Adipocyte (in vitro differentiated cells): ENCODE results near the gene TAF10.

Experiments
- DNase-seq: peaks from one replicate; pipeline ENCODE4 v3.0.0-alpha.2; 2015; ENCODE audit warnings: low read depth
- H3K27me3 ChIP-seq: replicated peaks from 2 replicates; pipeline ENCODE4 v1.7.0; 2013; ENCODE audit warnings: mild to moderate bottlenecking, low read length, moderate library complexity; ENCODE audit not compliant: control insufficient read depth, insufficient read depth
- H3K36me3 ChIP-seq: 2 replicates; pipeline ENCODE4 v1.7.0; 2013; ENCODE audit warnings: low read length, mild to moderate bottlenecking, moderate library complexity; ENCODE audit not compliant: control insufficient read depth, insufficient read depth, severe bottlenecking
- H3K4me1 ChIP-seq: 2 replicates; pipeline ENCODE4 v1.7.0; 2013; ENCODE audit warnings: mild to moderate bottlenecking, low read length, moderate library complexity; ENCODE audit not compliant: control insufficient read depth, insufficient read depth
- H3K4me3 ChIP-seq: 2 replicates; pipeline ENCODE4 v1.7.0; 2013; ENCODE audit warnings: mild to moderate bottlenecking, low read length, moderate library complexity
- H3K9ac ChIP-seq: 2 replicates; pipeline ENCODE4 v1.7.0; 2013; ENCODE audit warnings: mild to moderate bottlenecking, low read length, moderate library complexity
- H3K9me3 ChIP-seq: 2 replicates; pipeline ENCODE4 v1.7.0; 2013; ENCODE audit warnings: mild to moderate bottlenecking, low read length, moderate library complexity; ENCODE audit not compliant: control insufficient read depth

The TAF10 gene

DNA sequence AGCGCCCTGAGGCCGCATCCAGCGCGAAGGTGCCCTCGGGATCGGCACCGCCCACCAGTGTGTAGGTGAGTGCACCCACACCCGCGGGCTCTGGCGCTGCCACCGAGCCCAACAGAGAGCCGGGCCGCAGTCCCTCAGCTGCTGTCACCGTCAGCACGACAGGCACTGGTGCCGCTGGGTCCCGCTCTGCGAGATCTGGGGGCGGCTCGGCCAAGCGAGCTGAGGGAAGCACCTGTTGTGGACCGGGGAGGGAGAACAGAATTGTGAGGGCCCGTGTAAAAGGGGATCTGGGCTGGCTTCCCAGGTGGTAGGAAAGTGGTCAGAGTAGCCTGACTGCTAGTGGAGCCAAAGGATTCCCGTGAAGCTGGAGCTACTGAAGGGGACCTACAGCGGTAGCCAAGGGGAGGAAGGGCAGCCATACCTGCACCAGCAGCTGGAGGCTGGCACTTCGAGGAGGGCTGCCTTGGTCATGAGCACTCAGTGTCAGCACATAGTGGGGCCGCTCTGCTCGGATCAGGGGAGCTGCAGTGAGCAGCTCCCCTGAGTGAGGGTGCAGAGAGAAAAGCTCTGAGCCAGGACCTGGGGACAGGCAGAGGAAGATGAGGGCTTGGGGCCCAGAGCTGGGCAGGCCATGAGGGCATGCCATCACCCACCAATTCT is 18.7 kb upstream of the TAF10 start:
- DNase-seq: no peak
- no peaks in the 10 kb centered on the region for H3K36me3 ChIP-seq

DNA sequence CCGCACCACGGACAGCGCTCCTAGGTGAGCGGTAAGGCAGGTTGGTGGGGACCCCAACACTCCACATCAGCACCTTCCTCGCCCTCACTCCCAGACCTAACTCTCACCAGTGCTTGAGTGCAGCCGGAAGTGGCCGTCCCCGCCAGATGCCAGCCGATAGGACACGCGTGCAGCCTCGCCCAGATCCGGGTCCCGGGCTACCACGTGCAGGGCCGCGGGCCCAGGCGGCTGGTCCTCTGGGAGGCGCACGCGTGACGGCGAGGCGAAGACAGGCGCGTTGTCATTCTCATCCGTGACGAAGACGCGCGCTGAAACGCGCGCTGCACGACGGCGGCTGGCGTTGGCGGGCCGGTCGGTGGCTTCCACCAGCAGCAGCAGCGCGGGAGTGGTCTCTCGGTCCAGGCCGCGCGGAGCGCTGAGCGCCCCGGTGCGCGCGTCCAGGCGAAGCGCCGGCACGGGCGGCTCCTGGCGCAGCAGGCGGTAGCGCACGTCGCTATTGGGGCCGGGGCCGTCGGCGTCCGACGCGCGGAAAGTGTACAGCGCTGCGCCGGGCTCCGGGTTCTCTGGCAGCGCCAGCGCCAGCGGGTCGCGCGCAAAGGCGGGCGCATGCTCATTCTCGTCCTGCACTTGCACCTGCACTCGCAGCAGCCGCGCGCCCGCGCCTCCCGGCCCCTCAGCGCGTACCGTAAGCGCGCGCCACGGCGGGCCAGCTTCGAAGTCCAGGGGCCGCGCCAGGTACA is 18.0 kb upstream of the TAF10 start:
- no peak for DNase-seq
- peaks cover under 1% of the 10 kb centered on the region for H3K4me1 ChIP-seq
- H3K27me3 ChIP-seq: peaks cover 4% of the 10 kb centered on the region
- no peak overlapping the region for H3K9ac ChIP-seq
- H3K4me3 ChIP-seq: no peak overlapping the region
- no peaks in the 10 kb centered on the region for H3K36me3 ChIP-seq
- H3K9me3 ChIP-seq: no peaks in the 10 kb centered on the region

More for the DNA sequence above, 18.7 kb upstream of the TAF10 start:
- Histone ChIP-seq H3K9me3 (no peaks in the 10 kb centered on the region), H3K4me1 (peaks cover 8% of the 10 kb centered on the region), H3K9ac (no peak overlapping the region), H3K4me3 (no peak overlapping the region), H3K27me3 (no peaks in the 10 kb centered on the region)

DNA sequence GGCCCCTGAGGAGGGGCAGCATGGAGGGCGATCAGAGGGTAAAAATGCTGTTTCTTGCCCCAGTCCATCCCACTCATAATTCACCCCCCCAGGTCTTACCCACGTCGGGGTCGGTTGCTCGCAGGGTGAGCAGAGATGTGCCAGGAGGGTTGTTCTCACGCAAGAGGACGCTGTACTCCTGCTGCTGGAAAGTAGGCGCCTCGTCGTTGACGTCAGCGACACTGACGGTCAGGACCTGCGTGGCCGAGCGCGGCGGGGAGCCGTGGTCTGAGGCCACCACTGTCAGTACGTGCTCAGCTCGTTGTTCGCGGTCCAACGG is 17.5 kb upstream of the TAF10 start:
- DNase-seq: no peak
- H3K36me3 ChIP-seq: no peaks in the 10 kb centered on the region
- peaks cover 9% of the 10 kb centered on the region for H3K27me3 ChIP-seq
- no peaks in the 10 kb centered on the region for H3K9me3 ChIP-seq
- no peaks in the 10 kb centered on the region for H3K4me1 ChIP-seq
- no peak overlapping the region for H3K9ac ChIP-seq
- H3K4me3 ChIP-seq: no peak overlapping the region

DNA sequence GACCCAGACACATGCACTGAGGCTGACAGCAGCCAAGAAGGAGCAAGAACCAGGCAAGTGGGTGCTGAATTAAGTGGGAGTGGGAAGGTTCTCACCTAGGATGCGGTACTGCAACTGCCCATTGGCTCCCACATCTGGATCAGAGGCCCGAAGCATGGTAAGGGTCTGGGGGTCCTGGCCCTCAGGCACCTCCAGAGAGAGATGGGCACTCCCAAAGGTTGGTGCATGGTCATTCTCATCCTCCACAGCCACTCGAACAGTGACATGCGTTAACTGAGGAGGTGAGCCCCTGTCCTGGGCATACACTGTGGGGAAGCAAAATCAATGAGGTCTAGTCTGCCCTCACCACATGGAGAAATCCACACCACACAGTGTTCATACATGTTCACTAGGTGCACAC is 16.5 kb upstream of the TAF10 start:
- no peak for DNase-seq
- Histone ChIP-seq H3K36me3 (no peaks in the 10 kb centered on the region), H3K27me3 (peaks cover 15% of the 10 kb centered on the region), H3K9me3 (no peaks in the 10 kb centered on the region), H3K4me1 (no peaks in the 10 kb centered on the region), H3K4me3 (no peak overlapping the region), H3K9ac (no peak overlapping the region)

- Histone ChIP-seq H3K9me3 (no peaks in the 10 kb centered on the region), H3K36me3 (no peaks in the 10 kb centered on the region), H3K4me3 (no peak overlapping the region), H3K9ac (no peak overlapping the region), H3K4me1 (no peaks in the 10 kb centered on the region), H3K27me3 (peaks cover 15% of the 10 kb centered on the region)
- DNase-seq: no peak
Observed at GRCh38 chr11:6627762-6628241, 15.8 kb upstream of the TAF10 start.

DNA sequence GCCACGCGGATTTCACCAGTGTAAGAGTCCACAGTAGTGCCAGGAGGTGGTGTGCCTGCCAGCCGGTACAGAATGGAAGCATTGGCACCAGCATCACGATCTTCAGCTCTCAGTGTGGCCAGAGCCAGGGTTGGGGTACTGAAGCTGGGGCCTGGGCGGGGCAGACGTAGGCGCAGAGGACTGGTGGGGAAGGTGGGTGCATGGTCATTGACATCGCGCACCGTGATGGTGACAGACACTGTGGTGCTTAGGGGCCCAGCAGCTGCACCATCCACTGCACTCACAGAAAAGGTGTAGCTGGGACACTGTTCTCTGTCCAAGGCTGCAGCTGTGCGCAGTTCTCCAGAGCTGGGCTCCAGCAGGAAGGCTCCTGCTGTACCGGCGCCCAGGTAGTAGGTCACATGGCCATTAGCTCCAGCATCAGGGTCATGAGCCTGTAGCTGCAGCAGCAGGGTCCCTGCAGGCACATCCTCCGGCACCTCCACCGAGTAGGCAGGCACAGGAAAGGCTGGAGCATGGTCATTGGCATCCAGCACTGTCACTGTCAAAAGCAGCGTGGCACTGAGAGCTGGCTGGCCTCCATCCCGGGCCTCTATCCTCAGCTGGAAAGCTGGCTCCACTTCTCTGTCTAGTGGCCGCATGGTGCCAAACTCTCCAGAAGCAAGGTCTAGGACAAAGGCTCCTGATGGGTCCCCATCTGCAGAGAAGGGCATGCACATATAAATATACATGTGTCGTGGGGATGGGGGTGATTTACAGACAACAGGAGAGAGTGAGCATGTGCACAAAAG is 15.2 kb upstream of the TAF10 start:
- Histone ChIP-seq H3K9me3 (no peaks in the 10 kb centered on the region), H3K27me3 (peaks cover 15% of the 10 kb centered on the region), H3K9ac (no peak overlapping the region), H3K4me3 (no peak overlapping the region), H3K36me3 (no peaks in the 10 kb centered on the region), H3K4me1 (no peaks in the 10 kb centered on the region)
- no peak for DNase-seq

DNA sequence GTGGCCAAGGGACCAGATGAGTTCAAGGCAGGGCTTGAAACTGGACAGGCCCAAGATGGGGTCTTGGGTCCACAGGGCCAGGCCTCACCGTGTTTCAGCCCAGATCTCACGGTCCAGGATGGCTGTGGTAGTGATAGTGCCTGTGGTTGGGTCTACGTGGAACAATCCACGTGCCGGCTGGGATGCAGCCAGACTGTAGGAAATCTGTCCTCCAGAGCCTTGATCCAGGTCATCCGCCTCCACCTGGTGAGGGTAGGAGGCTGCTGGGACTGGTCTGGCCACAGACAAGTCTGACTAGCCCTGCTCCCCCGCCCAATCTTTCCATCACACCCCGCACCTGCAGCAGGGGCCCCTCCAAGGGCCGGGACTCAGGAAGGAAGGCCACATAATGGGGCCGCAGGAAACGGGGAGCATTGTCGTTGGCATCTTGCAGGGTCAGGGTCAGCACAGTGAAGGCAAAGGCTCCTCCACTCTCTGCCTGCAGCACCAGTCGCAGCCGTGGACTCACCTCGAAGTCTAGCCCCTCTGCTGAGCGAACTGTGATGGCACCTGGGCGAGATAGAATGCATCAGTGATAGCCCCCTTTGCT is 13.9 kb upstream of the TAF10 start:
- H3K9ac ChIP-seq: no peak overlapping the region
- H3K9me3 ChIP-seq: no peaks in the 10 kb centered on the region
- DNase-seq: no peak
- H3K27me3 ChIP-seq: peaks cover 15% of the 10 kb centered on the region
- H3K4me1 ChIP-seq: no peaks in the 10 kb centered on the region
- H3K36me3 ChIP-seq: no peaks in the 10 kb centered on the region
- H3K4me3 ChIP-seq: no peak overlapping the region

DNA sequence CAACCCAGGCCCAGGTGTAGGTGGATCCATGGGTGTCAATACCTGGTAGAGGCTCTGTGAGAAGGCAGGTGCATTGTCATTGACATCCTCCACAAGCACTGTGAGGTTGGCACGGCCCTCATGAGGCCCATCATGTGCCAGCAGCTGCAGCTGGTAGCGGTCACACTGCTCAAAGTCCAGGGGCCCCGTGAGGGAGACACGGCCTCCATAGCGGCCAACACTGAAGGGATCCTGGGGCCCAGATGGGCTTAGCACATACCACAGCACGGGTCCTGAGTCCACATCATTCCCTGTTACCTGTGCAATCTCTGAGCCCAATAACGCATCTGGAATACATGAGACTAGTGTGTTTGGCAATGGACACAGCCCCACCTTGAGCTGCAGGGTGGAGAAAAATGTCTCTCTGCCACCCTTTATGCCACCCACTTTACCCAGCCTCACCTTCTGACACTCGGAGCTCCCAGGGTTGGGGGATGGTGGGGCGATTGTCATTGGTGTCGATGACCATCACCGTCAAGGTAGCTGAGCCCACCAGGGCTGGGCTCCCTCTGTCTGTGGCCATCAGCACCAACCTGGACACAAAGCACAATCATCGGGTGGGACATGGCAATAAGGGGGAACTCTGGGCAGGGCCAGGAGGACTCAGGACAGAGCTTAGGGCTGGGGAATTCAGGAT is 13.3 kb upstream of the TAF10 start:
- no peak overlapping the region for H3K4me3 ChIP-seq

GRCh38 chr11:6623391-6624363 is 11.7 kb upstream of the TAF10 start:
- no peaks in the 10 kb centered on the region for H3K36me3 ChIP-seq
- no peaks in the 10 kb centered on the region for H3K9me3 ChIP-seq
- H3K27me3 ChIP-seq: peaks cover 15% of the 10 kb centered on the region
- no peak overlapping the region for H3K9ac ChIP-seq
- H3K4me3 ChIP-seq: no peak overlapping the region
- no peak for DNase-seq
- H3K4me1 ChIP-seq: peaks cover under 1% of the 10 kb centered on the region

More for the DNA sequence above, 13.3 kb upstream of the TAF10 start:
- Histone ChIP-seq H3K4me1 (no peaks in the 10 kb centered on the region), H3K9me3 (no peaks in the 10 kb centered on the region), H3K27me3 (peaks cover 15% of the 10 kb centered on the region), H3K9ac (no peak overlapping the region), H3K36me3 (no peaks in the 10 kb centered on the region)
- DNase-seq: no peak
